GM18508 (cell line): ENCODE results near the gene ANGPTL2.

Experiments used
- ATAC-seq: cut with Tn5 transposase; IDR thresholded peaks from one replicate; pipeline ENCODE4 v1.9.1; 2021; ENCODE audit warnings: moderate number of reproducible peaks; ENCODE audit not compliant: insufficient read depth, unreplicated experiment

ANGPTL2 gene

GRCh38 chr9:127099664-127100063, 22.8 kb downstream of the ANGPTL2 start:
- no peak for ATAC-seq

GRCh38 chr9:127098916-127099553, 23.4 kb downstream of the ANGPTL2 start:
- no peak for ATAC-seq

GRCh38 chr9:127097683-127098082, 24.8 kb downstream of the ANGPTL2 start:
- no peak for ATAC-seq

- ATAC-seq, result no peak
Observed at GRCh38 chr9:127096208-127096607, 26.2 kb downstream of the ANGPTL2 start.

- ATAC-seq, result no peak
Observed at GRCh38 chr9:127095411-127095810, 27.0 kb downstream of the ANGPTL2 start.

GRCh38 chr9:127093319-127094020, 29.0 kb downstream of the ANGPTL2 start:
- no peak for ATAC-seq

GRCh38 chr9:127092041-127092608, 30.3 kb downstream of the ANGPTL2 start:
- no peak for ATAC-seq

- no peak for ATAC-seq
Observed at GRCh38 chr9:127091526-127091925, 30.9 kb downstream of the ANGPTL2 start.

- no peak for ATAC-seq
Observed at GRCh38 chr9:127090341-127090985, 32.0 kb downstream of the ANGPTL2 start.

GRCh38 chr9:127089631-127090081, 32.8 kb downstream of the ANGPTL2 start:
- ATAC-seq, result no peak

- no peak for ATAC-seq
Observed at GRCh38 chr9:127088724-127089615, 33.5 kb downstream of the ANGPTL2 start.

GRCh38 chr9:127087836-127088235, 34.6 kb downstream of the ANGPTL2 start:
- no peak for ATAC-seq

- no peak for ATAC-seq
Observed at GRCh38 chr9:127087411-127087810, 35.0 kb downstream of the ANGPTL2 start.

GRCh38 chr9:127086771-127087170, 35.7 kb downstream of the ANGPTL2 start:
- ATAC-seq, result no peak

- ATAC-seq, result no peak
Observed at GRCh38 chr9:127085186-127085585, 37.2 kb downstream of the ANGPTL2 start.

- no peak for ATAC-seq
Observed at GRCh38 chr9:127084076-127085039, 38.1 kb downstream of the ANGPTL2 start.

GRCh38 chr9:127083138-127083980, 39.1 kb downstream of the ANGPTL2 start:
- ATAC-seq, result no peak
